PFSK-1 (cell line): ENCODE data around the gene CLBA1.

Experiments used
- FOXP2 ChIP-seq: optimal IDR thresholded peaks from 2 replicates; pipeline ENCODE3; 2011; ENCODE audit warnings: borderline replicate concordance, control low read depth, inconsistent platforms; ENCODE audit not compliant: insufficient read depth; ENCODE audit errors: extremely low read length, extremely low read depth
- POLR2AphosphoS5 ChIP-seq: IDR thresholded peaks from 2 replicates; pipeline ENCODE4 v1.6.1; 2012; ENCODE audit warnings: low read depth, mild to moderate bottlenecking, control low read depth, low read length, moderate library complexity
- REST ChIP-seq, 2 experiments: IDR thresholded peaks; 2 replicates each; pipeline versions ENCODE4 v1.6.1 to v1.8.0; 2011 to 2012; ENCODE audit warnings: low read depth in 2 of 2, low read length in 2 of 2, control low read depth in 1 of 2, inconsistent platforms in 1 of 2, mild to moderate bottlenecking in 1 of 2, moderate library complexity in 1 of 2; ENCODE audit not compliant: insufficient read depth in 1 of 2
- SIN3A ChIP-seq: IDR thresholded peaks from 2 replicates; pipeline ENCODE4 v1.6.1; 2012; ENCODE audit warnings: mild to moderate bottlenecking, low read length, moderate library complexity, borderline replicate concordance; ENCODE audit not compliant: insufficient read depth
- TAF1 ChIP-seq: IDR thresholded peaks from 2 replicates; pipeline ENCODE4 v1.6.1; 2012; ENCODE audit warnings: low read length, control low read depth, borderline replicate concordance; ENCODE audit not compliant: insufficient read depth

GRCh38 chr14:105041841-105042765, 56.5 kb downstream of the CLBA1 start:
- TF ChIP-seq POLR2AphosphoS5, result no peak
- no peak for TF ChIP-seq FOXP2
- TF ChIP-seq REST (IDR thresholded peaks at IDR 0.05; ENCODE audit: insufficient read depth in 1 of 2, low read depth in 2 of 2, low read length in 2 of 2), result no peak
- no peak for TF ChIP-seq TAF1
- TF ChIP-seq SIN3A, result no peak
